GM18502 (cell line): ENCODE data around the gene FRMD1.

Experiments used
- ATAC-seq: cut with Tn5 transposase; IDR thresholded peaks from one replicate; pipeline ENCODE4 v1.9.1; 2021; ENCODE audit warnings: mild to moderate bottlenecking; ENCODE audit not compliant: unreplicated experiment, poor library complexity

The FRMD1 gene

DNA sequence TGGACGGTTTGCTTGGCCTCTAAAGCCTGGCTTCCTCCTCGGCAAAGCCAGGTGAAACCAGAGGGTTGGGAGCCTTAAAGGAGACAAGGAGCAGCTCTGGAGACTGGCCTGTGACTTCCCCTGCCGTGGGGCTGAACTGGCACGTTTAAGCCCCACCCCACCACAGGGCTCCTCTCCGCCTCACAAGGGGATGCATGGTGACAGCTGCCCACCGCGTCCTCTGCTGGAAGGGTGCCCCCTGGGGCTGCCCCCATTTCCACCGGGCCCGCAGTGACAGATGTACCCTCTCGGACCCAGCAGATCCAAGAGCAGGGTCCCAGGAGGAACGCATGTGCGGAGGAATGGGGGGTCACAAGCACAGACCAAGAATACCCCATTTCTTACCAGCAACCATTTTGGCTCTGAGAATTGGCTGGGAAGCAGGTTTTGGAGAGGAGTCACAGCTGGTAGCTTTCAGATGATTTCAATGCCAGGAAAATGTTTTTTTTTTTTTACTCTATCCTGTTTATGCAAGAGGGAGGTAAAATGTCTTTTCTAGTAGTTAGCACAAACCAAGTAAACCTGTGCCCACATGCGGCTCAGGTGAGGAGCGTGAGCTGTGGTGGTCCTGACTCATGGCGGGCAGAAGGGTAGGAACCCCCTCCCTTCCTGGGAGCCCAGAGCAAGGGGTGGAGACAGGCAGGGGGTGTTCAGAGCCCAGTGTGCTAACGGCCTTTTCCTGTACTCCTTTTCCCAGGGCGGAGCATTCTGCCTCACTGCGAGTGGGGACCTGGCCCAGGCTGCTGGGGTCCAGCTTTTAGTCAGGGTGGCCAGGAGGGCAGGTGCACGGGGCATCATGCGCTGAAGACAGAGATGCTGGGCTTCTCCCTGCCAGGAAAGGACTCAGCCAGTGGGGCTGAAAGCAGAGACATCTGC is 33.0 kb downstream of the FRMD1 start:
- no peak for ATAC-seq

GRCh38 chr6:168045141-168045691 is 33.8 kb downstream of the FRMD1 start:
- ATAC-seq = no peak

DNA sequence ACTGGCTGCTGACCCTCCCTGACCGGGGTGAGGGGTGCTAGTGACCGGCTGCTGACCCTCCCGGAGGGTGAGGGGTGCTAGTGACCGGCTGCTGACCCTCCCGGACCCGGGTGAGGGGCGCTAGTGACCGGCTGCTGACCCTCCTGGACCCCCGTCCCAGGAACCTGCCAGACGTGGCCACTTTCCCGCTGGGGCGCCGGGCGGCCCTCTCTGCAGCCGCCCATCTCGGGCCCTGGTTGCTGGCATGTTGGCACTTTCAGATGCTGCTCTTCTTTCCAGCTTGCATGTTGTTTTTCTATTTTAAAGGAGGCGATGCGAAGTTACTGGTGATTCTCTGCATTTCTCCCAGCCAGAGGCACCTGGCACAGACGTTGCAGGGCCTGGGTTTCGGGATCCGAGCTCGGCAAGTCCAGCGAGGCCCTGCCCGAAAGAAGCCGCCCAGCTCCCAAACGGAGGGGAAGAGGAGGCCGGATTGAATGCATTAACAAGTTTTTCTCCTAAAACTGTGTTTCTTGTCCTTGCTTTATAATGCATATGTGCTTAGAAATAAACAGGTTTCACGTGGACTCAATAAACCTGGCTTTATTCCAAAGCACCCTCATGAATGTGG is 34.4 kb downstream of the FRMD1 start:
- ATAC-seq = no peak

DNA sequence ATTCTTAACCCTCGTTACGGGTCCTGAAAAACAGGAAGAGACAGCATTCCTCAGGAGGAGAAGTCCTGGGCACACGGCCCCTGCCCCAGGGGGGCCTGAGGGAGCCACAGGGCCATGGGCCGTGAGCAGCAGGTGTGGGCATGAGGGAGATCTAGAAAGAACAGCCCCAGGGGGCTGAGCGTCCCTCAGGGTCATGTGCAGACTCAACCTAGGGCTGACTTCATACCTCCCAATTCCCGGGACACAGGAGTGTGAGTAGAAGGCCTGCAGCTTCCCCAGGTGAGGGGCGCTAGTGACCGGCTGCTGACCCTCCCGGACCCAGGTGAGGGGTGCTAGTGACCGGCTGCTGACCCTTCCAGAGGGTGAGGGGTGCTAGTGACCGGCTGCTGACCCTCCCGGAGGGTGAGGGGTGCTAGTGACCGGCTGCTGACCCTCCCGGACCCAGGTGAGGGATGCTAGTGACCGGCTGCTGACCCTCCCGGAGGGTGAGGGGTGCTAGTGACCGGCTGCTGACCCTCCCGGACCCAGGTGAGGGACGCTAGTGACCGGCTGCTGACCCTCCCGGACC is 35.1 kb downstream of the FRMD1 start:
- no peak for ATAC-seq

DNA sequence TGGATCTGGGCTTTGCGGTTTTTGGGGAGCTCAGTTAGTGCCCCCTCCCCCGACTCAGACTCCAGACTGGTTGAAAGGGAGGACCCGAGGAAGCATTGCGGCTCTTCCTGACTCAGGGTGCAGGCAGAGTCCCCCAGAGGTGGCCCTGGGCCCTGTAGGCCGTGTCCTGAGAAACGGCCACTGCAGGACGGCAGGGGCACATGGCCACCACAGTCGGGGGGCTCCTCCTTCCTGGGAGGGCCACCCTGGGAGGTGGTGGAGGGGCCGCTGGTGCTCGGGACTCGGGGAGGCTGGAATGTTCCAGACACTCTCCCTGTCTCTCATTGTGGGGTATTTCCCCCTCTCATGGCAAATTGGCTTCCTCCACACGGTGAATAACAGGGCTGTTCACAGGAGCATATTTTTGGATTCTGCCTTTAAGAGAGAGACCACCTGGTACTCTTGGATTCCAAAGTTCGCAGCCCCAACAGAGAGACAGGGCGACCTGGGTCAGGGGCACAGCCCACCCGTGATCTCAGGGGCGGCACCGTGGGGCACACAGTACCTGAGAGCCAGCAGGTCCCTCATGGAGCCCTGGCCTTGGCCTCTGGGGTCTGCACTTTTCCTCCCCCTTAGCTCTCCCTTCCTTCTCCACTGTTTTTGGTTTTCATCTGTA is 35.7 kb downstream of the FRMD1 start:
- ATAC-seq = no peak

- no peak for ATAC-seq
Measured at GRCh38 chr6:168042426-168043192, 36.4 kb downstream of the FRMD1 start.

- no peak for ATAC-seq
Measured at GRCh38 chr6:168041928-168042327, 37.1 kb downstream of the FRMD1 start.

DNA sequence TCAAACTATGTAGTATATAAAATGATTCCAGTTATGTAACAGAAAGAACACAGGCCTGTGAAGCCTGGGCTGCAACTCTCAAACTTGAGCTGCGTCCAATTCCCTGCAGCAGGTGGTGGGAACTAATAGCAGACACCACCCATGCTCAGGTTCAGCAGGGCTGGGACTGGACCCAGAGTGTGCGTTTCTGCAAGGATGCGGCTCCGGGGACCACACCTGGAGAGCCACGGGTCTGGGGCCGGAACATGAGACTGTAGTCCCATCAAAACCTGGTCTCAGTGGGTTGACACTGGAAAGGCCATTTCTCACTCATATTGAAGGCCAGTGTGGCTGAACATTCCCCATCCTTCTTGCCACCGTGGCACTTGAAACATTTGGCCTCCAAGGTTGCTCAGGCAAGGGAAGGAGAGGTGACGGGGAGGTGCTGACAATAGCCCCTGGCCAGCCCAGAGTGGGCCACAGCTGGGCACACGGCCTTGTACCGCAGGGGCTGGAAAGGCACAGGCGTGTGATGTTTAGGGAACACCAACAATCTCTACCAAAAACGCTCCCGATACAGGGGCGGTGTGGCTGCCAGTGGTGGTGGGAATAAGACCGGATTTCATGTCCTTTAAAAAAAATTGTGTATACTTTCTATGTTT is 38.0 kb downstream of the FRMD1 start:
- ATAC-seq = no peak

- ATAC-seq = no peak
Measured at GRCh38 chr6:168039849-168040248, 39.2 kb downstream of the FRMD1 start.

DNA sequence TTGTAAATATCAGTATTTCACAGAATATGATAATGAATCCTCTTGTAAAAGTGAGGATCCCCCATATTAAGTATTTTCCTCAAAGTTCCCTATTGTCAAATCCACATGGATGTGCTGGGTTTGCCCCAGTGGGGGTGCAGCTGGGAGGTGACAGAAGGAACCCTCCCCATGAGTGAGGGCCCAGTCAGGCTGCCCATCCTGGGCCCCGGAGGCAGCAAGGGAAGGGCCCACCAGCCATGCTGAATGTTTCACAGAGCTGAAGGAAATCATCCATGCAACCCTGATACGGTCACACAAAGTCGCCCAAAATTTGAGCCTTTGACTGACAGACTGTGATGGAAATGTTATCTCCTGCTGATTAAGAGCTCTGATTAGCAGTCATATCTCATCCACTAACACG is 39.7 kb downstream of the FRMD1 start:
- no peak for ATAC-seq

GRCh38 chr6:168038576-168039140 is 40.4 kb downstream of the FRMD1 start:
- ATAC-seq = no peak

DNA sequence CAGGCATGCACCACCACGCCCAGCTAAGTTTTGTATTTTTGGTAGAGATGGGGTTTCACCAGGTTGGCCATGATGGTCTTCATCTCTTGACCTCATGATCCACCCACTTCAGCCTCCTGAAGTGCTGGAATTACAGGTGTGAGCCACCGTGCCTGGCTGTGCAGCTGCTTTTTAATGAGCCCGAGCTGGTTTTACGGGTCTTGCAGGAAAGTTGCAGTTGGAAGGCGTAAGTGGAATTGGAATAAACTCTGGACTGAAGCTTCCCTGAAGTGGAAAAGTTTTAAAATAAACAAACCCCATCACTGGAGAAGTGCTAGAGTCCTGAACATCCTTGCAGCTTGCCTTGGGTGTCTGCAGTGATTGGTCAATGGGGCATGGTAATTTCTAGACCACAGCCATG is 41.2 kb downstream of the FRMD1 start:
- no peak for ATAC-seq

DNA sequence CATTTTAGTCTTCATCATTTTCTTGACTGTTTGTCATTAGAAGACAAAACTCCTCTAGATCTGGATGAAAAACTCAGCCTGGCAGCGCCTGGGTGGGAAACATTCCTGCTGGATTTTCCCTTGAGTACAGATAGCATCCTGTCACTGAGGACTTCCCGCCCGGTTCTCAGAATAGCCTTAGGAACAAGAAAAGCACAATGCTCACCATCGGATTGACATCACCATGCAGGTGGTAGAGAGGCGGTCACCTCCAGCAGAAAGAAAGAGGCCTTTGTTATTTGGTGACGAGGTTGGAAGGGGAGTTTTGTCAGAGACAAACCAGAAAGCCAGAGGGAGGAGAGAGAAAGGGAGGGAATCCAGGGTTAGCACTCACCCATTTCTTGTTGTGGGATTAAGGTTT is 41.8 kb downstream of the FRMD1 start:
- ATAC-seq = no peak

DNA sequence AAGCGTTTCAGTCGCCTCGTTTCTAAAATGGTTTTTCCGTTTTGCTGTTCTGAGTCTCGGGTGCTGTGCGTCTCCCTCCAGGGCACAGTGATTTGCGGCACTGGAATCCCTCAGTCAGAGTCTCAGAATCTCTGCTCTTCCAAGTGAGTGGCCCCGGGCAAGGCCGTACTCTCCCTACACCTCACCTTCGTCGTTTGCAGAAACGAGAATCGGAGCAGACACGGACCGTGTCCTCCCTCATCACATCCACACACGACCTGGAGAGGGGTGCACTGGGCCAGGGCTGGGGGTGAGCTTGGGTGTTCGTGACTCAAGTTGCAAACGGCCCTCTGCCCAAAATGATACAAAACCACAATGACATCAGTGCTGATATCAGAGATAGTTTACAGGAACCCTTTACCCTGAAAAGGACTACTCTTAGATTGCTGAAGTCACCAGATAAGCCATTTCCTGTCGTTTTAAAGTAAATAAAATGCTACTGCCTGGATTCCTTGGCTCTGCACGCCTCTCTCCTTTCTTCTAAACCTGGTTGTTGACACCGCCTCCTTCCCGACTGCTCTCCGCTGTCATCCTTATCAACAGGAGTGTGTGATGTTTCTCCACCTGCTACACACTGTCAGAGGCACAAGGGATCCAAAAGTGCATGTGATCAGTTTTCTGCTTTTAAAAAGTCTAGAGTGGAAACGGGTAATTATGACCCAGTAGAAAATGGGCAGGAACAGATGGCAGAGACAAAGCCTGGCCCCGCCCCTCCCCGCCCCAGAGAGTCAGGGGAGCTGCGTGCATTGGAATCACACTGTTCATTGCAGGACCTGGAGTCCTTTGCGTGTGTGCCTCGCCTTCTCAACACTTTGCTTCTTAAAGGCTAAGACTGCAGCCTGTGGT is 43.1 kb downstream of the FRMD1 start:
- ATAC-seq = no peak

GRCh38 chr6:168035098-168035660 is 43.8 kb downstream of the FRMD1 start:
- ATAC-seq = no peak

GRCh38 chr6:168034537-168034936 is 44.5 kb downstream of the FRMD1 start:
- ATAC-seq = no peak

DNA sequence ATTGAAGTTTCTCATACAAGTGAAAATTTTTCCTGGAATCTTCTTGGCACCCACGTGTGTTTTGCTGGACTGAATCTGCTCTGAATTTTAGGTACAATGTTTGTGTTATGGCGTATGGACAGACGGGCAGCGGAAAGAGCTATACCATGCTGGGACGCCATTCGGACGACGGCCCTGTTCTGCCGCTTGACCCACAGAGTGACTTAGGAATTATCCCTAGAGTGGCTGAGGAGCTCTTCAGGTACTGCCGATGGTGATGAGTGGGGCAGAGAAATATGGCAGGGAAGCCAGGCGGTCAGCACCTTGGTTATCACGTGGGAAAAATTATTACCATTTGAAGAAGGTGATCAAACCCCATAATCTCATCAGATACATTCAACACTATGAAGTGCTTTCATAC is 45.2 kb downstream of the FRMD1 start:
- no peak for ATAC-seq
